Measurements from ENCODE around the gene IFNLR1. TPM values are rescaled to one million over a fixed set of nuclear protein-coding genes. Genes with fewer than 3 reads are reported as not detected.

IFNLR1 gene
- total RNA-seq, 2 donors from 2014 or later = 7.9 to 16.8 TPM

DNA sequence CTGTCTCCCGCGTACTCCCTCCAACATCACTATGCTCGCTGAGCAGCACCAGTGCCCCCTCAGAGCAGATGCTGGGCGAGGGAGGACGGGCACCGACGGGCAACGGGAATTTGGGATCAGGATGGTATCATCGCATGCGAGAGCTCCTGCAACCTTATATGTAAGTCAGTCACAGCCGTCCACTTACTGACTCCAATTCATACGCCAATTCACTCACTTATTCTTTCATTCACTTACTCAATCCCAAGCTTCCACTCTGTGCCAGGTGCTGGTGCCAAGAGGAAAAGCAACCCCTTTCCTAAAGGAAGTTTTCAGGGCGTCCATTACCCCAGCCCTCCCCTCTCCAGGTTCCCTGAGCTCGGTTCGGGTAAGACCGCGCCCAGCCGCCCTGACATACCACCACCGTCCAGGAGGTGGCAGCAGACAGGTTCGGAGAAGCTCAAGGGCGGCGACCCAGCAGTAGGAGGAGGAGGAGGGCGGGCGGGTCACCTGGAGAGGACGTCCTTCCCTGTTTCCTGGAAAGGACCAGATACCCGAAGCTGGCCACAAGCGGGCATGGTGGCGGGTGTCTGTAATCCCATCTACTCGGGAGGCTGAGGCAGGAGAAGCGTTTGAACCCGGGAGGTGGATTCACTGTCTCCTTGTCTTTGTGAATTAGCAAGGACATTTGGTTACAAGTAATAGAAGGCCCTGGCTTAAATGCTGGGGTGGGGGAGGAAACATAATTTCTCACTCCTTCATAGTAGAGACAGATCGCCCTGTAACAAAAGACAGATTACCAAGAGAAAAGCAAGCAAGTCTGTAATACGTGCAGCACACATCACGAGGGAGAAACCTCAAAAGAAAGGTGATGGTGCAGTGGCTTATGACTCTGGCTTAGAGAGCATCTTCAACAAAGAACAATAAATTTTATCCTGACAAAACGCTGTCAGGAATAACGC is 36.6 kb downstream of the IFNLR1 start:
- H3K27ac ChIP-seq = peak overlapping the region; percentile 63
- intact Hi-C loops (cut with DNase I) = loop anchor here (5.0 kb wide), 1 partner anchor 52 kb away; no protein-coding TSS in a partner anchor
- peak overlapping the region; percentile 28 to 66 for H3K9ac ChIP-seq (ENCODE audit: low read depth in 2 of 2, low read length in 2 of 2)
- peak; percentile 99 for DNase-seq
- H3K4me3 ChIP-seq = no peak overlapping the region
- H3K36me3 ChIP-seq = no peaks in the 10 kb centered on the region
- H3K4me1 ChIP-seq = peaks cover 8% of the 10 kb centered on the region
- H3K9me3 ChIP-seq = no peaks in the 10 kb centered on the region
- TF ChIP-seq, protein P1, sequence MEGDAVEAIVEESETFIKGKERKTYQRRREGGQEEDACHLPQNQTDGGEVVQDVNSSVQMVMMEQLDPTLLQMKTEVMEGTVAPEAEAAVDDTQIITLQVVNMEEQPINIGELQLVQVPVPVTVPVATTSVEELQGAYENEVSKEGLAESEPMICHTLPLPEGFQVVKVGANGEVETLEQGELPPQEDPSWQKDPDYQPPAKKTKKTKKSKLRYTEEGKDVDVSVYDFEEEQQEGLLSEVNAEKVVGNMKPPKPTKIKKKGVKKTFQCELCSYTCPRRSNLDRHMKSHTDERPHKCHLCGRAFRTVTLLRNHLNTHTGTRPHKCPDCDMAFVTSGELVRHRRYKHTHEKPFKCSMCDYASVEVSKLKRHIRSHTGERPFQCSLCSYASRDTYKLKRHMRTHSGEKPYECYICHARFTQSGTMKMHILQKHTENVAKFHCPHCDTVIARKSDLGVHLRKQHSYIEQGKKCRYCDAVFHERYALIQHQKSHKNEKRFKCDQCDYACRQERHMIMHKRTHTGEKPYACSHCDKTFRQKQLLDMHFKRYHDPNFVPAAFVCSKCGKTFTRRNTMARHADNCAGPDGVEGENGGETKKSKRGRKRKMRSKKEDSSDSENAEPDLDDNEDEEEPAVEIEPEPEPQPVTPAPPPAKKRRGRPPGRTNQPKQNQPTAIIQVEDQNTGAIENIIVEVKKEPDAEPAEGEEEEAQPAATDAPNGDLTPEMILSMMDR (IDR thresholded peaks at IDR 0.05) = peak; percentile 89
- H3K27me3 ChIP-seq = no peaks in the 10 kb centered on the region

DNA sequence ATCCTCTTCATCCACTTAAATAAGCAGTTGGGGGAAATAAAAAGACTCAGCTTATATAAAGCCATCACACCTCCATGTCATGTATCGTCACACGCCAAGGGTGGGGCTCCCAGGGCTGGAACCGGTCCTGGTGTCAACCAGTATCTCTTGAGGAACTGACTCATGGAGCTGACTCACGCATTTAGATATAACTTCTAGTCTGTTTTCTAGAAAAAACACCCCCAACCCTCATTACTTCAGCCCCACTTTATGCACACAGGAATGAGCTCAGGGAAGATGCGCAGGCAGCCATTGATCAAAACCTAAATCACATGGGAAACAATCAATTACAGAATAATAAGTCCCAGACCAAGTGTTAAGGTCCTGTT is 37.2 kb downstream of the IFNLR1 start:
- Histone ChIP-seq H3K27ac (peak overlapping the region; percentile 63), H3K27me3 (no peaks in the 10 kb centered on the region), H3K4me3 (no peak overlapping the region), H3K9ac (ENCODE audit: low read depth in 2 of 2, low read length in 2 of 2) (peak overlapping the region; percentile 28 to 66), H3K36me3 (no peaks in the 10 kb centered on the region), H3K9me3 (no peaks in the 10 kb centered on the region), H3K4me1 (peaks cover 8% of the 10 kb centered on the region)
- intact Hi-C loops (cut with DNase I) = loop anchor here (5.0 kb wide), 1 partner anchor 52 kb away; no protein-coding TSS in a partner anchor
- peak; percentile 82 for DNase-seq
- TF ChIP-seq, protein P1 (IDR thresholded peaks at IDR 0.05) = no peak

- intact Hi-C loops (cut with DNase I) = no loop called here
- Histone ChIP-seq H3K4me1 (peaks cover 13% of the 10 kb centered on the region), H3K27me3 (no peaks in the 10 kb centered on the region), H3K9ac (ENCODE audit: low read depth in 2 of 2, low read length in 2 of 2) (no peak overlapping the region), H3K9me3 (no peaks in the 10 kb centered on the region), H3K36me3 (no peaks in the 10 kb centered on the region), H3K27ac (no peak overlapping the region), H3K4me3 (no peak overlapping the region)
- TF ChIP-seq, protein P1 (IDR thresholded peaks at IDR 0.05) = no peak
- DNase-seq = no peak
Measured at GRCh38 chr1:24147816-24148215, 39.3 kb downstream of the IFNLR1 start.

- no peak overlapping the region for H3K4me3 ChIP-seq
- H3K9ac ChIP-seq (ENCODE audit: low read depth in 2 of 2, low read length in 2 of 2) = no peak overlapping the region
- peaks cover 13% of the 10 kb centered on the region for H3K4me1 ChIP-seq
- no peaks in the 10 kb centered on the region for H3K9me3 ChIP-seq
- intact Hi-C loops (cut with DNase I) = no loop called here
- H3K36me3 ChIP-seq = no peaks in the 10 kb centered on the region
- no peak for DNase-seq
- no peak overlapping the region for H3K27ac ChIP-seq
- no peaks in the 10 kb centered on the region for H3K27me3 ChIP-seq
- TF ChIP-seq, protein P1 (IDR thresholded peaks at IDR 0.05) = no peak
Measured at GRCh38 chr1:24147194-24147593, 39.9 kb downstream of the IFNLR1 start.

DNA sequence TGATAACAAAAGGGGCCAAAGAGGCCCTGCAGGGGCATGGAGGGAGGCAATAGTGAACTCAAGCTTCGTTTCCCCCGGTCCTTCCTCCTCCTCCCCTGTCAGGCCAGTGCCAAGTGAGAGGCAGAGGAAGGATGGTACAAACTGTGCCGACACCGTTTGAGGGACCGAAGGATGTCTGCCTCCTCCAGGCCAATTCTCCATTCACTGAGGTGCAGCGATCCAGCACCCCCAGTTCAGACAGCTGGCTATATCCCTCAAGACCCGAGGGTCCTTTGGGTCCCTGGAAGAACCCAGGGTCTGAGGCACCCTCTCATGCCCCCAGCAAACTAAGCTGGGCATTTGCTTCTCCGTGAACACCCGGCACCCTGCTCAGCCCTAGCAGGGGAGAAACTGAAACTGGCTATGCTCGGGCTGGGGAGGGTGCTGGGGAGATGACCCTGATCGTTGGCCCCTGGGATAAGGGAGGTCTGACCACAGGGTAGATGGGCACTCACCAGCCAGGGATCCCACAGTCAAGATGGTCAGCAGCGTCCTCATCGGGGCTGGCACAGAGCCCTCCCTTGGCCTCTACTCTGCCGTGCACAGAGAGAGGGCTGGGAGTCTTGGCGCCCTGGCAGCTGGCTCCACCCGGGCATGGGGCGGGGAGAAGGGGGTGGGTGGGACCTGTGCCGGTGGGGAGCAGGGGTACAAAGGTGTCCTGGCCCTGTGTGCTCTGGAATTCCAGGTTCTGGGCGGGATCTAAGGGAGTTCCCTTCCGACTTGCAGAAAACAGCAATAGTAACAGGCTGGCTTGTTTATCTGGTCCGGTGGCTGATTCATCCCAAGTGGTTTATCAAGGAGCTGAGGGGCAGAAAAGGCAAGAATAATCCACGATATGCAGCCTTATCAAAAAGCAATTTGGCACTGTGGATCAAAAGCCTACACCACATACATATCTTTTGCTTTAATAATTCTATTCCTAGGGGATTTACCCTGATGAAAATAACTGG is 44.2 kb downstream of the IFNLR1 start, which contains the start of gene IL22RA1:
Gene IL22RA1, minus strand, starts transcription at position 595 of the 989 bp plus-strand sequence. Its CDS starts 58 bp downstream, at position 537.
- DNase-seq = peak; percentile 90
- Histone ChIP-seq H3K4me1 (peaks cover 5% of the 10 kb centered on the region), H3K9ac (ENCODE audit: low read depth in 2 of 2, low read length in 2 of 2) (peak within 1 kb of the TSS; percentile 66 to 84), H3K36me3 (no peaks in the 10 kb centered on the region), H3K9me3 (no peaks in the 10 kb centered on the region), H3K27me3 (no peaks in the 10 kb centered on the region), H3K4me3 (peak within 1 kb of the TSS; percentile 45), H3K27ac (peak within 1 kb of the TSS; percentile 52)
- intact Hi-C loops (cut with DNase I) = no loop called here
- TF ChIP-seq, protein P1 (IDR thresholded peaks at IDR 0.05) = no peak
